HG03571 (cell line): ENCODE measurements around the gene BRD3OS.
"Not testable (repeated sequence)": the region's sequence is repeated elsewhere in the genome, so short reads cannot be mapped to it uniquely, and the experiment has no call there.

Source experiments
- ATAC-seq: cut with Tn5 transposase; IDR thresholded peaks from one replicate; pipeline ENCODE4 v1.9.1; 2021; ENCODE audit not compliant: unreplicated experiment

Gene BRD3OS

DNA sequence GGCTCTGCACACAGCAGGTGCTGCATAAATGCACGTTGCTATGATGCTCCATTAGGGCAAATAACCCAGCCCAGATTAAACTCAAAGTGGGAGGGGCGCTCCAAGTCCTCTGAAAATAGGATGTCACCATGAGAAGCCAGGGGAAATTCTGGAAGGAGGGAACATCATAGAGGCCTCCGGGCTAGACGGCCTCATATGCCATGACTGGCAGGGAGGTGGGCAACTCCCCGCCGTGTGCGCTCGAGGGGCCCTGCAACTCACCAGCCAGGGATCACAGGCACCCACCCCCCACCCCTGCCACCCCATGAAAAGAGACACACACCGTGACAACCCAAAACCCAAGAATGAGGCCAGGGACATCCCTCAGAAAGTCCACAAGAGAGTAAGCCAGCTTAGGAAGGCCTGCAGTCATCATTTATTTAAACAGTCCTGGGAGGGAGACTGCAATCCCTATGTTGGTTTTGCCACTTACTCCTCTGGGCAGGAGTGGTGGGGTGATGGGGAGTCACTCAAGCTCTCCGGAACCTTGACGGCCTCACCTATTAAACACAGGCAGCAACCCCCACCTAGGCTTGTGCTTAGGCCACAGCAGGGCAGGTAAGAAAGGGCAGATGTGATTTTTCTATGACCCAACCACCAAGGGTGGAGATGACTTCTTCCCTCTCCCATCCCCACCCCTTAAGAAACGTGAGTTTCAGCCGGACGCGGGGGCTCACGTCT, 37.2 kb upstream of the BRD3OS start:
- no peak for ATAC-seq

DNA sequence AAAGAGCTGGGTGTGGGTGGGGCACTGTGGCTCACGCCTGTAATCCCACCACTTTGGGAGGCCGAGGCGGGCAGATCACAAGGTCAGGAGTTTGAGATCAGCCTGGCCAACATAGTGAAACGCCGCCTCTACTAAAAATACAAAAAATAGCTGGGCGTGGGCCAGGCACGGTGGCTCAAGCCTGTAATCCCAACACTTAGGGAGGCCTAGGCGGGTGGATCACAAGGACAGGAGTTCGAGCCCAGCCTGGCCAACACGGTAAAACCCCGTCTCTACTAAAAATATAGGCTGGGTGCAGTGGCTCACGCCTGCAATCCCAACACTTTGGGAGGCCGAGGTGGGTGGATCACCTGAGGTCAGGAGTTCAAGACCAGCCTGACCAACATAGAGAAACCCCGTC, 36.5 kb upstream of the BRD3OS start:
- not testable (repeated sequence) for ATAC-seq

DNA sequence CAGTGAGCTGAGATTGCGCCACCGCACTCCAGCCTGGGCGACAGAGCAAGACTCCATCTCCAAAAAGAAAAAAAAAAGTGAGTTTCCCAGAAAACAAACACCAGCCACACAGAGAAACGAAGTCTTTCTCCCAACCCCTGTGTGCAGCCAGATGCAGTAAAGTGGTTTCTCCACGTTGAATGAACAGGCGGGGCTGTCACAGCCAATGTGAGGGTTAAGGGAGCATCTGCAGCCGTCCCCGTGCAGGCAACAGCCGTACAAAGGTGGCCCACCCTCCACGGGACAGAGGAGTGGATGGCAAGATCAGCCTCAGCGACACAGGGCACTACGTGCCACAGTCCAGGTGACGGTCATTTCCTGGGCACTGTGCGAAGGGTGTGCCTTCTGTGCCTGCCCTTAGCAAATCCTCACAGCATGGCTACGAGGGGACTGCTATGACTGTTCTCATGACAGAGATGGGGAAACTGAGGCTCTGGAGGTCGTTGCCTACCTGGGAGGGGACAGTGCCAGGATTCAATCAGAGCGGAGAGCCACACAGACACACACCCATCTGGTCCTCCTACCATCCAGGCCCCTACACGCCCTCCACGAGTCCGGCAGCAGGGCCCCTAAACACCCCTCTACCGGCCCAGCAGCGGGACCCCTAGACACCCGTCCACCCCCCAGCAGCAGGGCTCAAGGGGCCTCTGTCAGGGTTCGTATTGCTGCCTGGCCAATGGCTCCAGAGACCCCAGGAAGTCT, 35.5 kb upstream of the BRD3OS start:
- no peak for ATAC-seq

DNA sequence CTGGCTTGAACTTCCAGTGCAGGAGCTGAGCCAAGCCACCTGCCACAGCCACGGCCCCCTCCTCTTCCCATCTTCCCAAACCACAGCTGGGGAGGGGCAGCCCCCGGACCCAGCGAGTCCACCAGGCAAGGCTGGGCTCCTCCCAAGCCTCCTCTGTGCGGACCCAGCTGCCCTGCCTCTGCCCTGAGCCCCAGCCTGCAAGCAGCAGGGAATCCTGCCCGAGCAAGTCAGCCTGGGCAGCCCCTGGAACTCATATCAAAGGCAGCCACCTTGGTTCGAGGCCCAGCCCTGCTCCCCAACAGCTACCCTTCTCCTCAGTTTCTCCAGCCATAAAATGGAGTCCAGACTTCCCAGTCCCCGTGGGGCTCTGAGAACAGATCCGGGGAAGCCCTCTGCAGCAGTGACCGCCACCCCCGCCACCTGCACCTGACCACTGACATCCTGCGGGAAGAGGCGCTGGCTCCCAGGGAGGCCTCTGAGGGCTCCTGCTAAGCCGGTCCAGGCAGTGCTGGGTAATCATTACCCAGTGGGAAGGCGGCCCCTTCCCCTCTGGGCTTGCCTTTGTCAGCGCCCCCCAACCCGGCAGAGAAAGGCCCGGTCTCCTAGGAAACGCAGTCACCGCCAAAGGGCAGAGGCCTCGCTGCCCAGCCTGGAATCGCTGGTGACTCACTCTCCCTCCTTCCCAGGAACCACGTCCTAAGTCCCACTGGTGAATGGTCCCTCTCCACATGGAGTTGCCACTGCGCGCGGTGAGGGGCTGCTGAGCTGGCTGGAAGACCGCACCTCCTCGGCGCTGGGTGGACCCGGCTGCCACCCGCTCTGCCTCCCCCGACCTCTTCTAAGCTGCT, 34.7 kb upstream of the BRD3OS start:
- ATAC-seq, result no peak

DNA sequence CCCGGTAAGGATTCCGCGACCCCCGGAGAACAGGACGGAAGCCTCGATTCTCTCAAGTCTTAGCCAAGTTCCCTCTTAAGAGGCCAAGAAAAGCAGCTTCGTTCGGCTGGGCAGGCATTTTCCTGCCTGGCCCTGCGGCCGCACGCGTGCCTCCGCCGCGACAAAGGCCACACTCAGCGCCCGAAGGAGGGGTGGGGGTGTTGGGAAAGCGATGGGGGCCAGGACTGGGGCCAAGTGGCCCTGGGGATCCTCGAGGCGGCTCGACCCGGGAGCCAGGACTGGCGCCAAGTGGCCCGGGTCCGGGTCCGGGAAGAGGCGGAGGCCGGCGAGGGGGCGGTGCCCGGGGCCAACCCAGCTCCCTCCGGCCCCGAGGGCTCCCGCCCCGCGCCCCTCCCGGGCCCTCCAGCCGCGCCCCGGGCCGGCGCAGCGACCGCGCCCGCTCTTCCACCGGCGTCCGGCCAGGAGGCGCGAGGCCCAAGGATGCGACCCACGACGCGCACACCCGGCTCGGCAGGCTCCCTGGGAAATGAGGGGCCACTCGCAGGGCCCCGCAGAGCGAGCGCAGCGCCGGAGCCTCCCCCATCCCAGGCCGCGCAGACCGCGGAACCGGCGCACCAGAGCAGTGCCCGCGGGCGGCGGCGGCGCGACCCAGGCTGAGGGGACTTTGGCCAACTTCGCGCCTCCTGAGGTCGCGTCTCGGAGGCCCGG, 33.9 kb upstream of the BRD3OS start:
- peak; percentile 6 for ATAC-seq

DNA sequence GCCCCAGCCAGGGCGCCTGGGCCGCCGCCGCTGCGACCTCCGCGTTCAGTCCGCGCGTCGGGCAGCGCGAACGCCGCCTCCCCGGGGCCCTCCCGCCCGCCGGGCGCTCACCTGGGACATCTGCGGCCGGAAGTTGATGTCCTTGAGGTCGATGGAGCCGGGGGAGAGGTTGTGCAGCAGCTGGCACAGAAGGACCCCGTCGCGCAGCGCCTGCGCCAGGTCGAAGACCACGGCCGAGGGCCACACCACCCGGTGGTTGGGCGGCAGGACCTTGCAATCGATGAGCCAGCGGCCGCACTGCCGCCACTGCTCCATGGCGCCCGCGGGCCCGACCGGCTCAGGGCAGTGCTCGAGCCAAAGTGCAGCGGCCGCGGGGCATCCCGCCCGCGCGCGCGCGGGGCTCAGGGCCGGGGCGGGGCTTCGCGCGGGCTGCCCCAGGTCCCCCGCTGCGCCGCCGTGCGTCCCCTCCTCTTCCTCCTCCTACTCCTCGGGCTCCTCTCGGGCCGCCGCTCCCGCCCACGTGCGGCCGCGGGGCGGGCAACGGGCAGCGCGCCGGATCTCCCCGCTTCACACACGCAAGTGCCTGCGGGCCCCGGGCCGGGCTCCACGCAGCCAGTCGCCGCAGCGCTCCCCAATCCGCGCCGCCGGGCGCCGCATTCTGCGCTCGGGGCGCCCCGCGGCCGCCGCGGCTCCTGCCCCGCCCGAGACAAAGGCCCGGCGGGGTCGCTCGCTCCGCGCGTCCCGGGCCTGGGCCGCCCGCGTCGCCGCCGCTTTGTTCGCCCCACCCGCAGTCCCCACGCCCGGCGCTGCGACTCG, 33.1 kb upstream of the BRD3OS start, which contains the start of gene VAV2:
Gene VAV2, minus strand, starts transcription at position 361 of the 816 bp plus-strand sequence. Its CDS starts 46 bp downstream, at position 315.
- peak; percentile 37 for ATAC-seq

DNA sequence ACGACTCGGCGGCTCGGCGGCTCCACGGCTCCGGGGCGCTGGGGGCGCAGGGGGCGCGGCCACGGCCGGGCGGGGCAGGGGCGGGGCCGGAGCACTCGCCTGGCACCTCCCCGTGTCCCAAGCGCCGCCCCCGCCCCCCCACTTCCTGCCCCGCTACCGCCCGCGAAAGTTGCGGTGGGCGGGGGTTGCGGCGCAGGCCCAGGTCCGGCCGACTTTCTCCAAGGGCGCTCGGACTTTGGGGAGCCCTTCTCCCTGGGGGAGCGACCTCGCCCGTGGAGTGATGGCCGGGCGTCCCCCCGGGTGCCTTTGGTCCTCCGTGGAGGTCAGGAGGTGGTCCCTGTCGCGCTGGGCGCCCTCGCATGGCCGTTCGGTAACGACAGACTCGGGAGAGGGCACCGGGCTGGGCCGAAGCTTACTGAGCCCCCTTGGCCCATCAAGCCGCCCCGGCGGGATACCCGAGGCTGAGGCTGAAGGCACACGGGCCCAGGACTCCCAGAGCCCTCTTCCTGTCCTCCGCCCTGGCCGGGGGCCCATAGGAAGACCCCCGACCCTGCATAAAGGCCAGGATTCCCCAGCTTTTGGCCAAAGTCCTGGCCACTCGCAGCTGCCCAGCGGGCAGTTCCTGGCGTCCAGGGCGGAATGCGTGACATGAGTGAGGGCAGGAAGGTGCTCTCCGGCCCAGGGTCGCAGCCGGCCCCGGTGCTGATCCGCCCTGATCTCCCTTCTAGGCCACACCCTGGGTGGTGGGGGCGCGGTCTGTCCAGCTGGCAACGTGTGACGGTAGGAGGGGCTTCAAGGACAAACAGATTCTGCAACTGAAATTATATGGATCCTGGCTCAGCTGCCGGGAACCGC, 32.3 kb upstream of the BRD3OS start:
- ATAC-seq, result peak; percentile 43

DNA sequence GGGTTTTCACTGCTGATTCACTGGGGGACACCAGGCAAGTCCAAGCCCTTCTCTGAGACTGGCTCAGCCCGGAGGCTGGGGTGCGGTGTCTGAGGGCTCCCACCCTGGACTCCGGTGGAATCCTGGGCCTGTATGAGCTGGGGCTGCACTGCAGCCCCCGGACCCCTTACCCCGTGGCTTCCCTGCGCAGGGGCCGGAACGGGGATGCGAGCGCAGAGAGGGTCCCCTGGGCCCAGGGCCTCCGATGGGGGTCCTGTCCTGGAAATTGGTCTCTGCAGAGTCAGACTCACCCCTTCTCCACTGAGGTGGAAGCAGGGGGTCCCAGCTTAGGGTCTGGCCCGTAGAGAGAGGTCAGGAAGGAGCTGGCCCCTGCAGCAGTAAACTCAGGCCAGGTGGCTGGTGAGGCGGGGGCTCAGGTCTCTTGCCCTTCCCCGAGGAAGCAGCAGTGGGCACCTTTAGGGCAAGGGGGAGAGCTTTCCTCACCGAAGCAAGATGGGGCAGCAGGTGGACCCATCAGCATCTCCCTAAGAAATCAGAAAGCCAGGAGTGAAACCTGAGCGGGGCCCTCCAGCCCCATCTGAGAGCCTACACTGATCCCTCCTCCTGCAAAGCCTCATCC, 31.5 kb upstream of the BRD3OS start:
- no peak for ATAC-seq

DNA sequence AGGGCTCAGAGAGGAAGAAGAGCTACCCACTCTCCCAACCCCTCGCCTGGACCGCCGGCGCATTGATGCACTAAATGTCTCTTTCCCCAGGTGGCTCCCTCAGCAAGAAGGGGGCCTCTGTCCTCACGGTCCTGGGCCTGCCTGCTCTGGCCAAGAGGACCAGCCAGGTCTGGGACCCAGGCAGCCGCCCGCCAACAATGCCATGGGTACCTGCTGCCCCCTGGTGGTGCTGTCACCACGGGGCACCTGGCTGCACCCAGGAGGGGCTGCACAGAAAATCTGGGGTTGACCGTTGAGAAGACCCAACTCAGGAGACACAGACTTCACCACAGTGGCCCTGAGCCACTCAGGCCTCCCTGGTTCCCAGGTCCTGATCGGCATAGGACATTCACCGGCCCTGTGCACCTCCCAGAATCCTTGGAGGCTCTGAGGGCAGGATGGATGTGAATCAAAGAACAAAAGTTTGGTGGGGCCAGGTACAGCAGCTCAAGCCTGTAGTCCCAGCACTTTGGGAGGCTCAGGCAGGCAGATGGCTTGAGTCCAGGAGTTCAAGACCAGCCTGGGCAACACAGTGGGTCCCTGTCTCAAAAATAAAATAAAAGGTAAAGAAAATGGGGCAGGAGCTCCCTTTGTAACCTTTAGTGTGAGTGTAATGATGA, 30.8 kb upstream of the BRD3OS start:
- no peak for ATAC-seq

DNA sequence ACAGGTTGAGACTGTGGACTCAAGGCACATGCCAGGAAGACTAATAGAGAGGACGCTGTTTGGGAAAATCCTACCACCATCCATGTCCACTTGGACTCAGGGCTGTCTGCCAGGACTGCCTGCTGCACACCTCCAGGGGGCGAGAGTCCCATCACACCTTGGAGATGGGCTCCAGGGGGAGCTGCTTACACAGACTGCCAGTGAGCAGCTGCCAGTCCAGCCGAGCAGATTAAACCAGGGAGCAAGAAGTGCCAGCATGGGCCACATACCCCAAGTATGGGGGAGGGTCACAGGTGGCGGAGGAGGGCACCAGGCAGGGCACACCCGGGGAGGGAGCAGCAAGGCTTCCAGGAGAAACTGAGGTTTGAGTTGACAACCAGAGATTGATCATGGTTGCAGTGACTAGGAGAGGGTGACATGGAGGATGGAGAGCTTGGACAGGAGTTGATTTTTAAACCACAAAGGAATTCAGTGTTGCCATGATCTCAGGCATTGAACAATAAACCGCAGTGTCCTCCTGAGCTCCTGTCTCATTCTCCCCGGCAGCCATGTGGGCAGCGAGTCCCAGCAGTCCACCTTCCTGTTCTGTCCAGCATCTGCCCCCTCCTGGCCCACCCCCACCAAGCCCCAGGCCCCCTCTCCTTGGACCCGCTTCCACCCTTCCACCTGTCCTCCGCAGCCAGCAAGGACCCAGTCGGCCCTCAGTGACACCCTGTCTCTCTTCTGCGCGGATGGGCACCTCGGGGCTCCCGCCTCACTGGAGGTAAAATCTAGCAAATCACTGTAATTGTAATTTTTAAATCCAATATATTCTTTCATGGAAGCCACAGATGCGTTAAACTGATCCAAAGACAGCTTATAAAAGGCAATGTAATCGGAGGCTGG, 30.0 kb upstream of the BRD3OS start:
- ATAC-seq, result no peak

DNA sequence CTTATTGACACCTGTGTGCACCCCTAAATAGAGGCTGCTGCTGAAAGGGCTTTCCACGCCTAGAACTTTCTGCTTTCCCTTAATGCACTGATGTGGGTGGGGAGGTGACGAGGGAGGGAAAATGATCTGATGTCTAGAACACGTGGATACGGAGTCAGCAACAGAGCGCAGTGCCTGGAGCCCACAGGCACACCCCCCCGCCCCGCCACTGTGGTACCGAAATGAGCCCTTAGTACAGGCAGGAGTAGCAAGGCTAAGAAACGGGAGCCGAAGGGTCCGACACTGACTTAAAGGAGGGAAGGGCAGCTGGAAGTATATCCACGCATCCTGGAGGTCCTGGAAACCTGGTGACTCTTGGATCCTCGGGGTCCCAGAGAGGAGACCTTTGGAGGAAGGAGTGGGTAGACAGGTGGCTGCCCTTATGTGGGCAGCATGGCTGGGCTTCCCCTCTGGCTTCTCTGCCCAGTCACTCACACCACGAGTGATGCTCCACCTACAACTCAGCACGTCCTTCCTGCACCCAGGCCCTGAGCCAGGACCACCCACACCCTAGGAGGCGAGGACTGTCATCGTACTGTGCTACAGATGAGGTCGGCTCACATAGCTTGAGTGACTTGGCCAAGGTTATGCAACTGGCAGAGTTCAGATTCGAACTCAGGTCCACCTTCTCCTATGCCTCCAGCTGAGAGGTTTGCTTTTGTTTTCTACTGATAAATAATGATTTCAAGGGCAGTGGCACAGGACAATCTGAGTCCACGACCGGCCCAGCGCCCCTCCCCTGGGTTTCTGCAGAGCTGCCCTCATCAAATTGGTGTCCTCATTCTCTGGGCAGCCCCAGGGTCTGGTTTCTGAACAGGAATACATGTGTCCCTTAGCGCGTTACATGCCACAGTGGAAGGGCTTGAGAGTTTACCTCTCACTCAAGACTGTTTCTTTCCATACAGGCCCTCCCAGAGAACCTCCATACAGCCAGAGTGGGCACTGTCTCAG, 28.5 kb upstream of the BRD3OS start:
- no peak for ATAC-seq

DNA sequence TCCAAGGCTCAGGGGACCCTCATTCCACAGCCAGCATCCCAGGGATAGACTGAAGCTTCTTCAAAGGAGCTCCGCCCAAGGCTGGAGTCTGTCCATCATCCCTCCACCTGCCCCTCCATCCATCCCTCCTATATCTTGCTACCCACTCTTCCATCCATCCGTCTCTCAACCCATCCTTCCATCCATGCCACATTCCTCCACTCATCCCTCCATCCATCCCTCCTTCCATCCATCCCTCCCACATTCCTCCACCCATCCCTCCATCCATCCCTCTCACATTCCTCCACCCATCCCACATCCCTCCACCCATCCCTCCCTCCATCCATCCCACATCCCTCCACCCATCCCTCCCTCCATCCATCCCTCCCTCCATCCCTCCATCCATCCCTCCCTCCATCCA, 27.7 kb upstream of the BRD3OS start:
- no peak for ATAC-seq

DNA sequence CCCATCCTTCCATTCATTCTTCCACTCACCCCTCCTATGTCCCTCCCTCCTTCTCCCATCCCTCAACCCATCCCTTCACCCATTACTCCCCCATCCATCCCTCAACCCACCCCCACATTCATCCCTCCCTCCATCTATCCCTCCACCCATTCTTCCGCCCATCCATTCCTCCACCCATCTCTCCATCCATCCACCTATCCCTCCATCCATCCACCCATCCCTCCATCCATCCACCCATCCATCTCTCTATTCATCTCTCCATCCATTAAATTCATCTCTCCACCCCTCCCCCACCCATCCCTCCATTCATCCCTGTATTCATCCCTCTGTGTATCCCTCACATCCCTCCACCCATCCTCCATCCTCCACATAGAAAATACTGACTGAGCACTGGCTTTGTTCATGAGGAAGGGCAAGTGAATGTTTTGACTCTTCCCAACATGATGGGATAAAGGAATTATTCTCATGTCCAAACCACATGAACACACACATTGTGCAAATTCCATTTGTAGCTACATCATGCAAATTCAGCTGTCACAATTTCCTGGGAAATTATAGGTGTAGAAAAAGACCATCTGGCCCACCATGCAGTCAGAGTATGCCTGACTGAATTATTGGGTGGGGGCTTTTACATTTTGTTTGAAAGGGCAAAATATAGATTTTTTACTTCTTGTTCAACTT, 26.2 kb upstream of the BRD3OS start:
- no peak for ATAC-seq

DNA sequence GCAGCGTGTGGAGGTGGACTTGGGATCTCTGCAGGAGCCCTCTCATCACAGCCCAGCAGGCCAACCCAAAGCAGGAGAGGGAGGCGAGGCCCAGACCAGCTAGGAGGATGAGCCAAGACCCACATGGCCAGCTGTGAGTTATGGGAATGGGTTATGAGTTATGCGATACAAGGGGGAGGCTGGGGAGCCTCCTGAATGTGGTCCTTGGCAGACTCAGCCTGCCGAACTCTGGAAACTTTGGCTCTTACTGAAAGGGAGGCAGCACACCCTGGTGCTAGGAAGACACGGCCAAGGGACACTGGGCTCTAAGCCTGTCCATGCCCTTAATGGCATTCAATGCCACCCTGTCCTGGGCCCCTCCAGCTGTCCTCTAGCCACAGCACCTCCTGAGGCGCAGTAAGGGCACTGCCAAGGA, 25.4 kb upstream of the BRD3OS start:
- no peak for ATAC-seq

DNA sequence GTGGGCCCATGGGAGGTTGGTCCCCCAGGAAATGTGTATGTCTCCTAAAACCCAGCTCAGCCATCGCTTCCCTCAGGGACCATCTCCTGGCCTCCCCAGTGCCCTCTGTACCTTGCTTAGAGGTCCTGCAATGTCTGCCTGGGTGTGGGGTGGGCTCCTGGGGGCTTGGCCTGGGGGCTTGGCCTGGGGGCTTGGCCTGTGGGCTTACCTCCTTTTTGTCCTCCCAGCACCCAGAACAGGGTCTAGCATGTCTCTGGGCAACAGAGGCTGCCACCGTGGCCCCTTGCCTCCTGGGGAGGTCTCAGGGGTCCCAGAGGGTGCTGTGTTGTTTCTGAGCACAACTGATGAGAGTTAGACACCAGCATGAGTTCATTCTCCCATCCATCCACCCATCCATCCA, 22.5 kb upstream of the BRD3OS start:
- no peak for ATAC-seq
